ENCODE results near the gene SRSF7.
"Not testable (repeated sequence)": the region's sequence is repeated elsewhere in the genome, so short reads cannot be mapped to it uniquely, and the experiment has no call there.

Gene SRSF7

DNA sequence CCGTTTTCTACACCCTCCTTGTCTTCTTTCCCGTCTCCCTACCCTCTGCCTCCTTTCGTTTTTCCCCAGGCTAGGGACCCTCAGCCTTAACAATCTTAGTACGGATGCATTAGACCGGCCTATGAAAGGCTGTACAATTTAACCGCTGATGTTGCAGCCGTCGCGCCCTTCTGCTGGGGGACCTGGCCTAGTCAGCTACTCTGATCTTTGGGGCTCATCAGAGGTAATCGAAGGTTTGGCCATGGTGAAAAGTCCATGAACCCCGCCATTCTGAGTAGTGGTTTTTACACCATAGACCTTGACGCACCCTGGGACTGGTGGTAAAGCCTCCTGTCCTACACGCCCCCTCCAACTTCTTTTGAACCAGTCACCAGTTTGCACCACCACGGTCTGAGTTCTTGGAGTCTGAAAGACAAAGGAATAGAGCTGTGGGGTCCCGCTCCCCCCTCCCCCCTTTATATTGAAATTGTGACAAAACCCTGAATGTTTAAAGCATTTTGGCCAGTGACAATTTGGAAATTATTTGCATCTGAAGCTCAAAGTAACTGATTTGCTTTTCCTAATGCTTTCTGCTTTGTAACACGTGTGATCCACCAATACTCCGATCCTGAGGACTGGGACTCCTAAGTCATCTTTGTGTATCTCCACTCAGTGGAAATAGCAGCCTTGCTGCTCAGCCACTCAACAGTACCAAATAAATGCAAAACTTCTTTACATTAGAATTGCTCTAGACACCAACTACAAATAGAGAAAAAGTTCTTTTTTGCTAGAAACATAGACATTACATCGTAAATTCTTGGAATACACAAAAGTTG is 642 bp upstream of the SRSF7 start:
- no peak for DNase-seq

DNA sequence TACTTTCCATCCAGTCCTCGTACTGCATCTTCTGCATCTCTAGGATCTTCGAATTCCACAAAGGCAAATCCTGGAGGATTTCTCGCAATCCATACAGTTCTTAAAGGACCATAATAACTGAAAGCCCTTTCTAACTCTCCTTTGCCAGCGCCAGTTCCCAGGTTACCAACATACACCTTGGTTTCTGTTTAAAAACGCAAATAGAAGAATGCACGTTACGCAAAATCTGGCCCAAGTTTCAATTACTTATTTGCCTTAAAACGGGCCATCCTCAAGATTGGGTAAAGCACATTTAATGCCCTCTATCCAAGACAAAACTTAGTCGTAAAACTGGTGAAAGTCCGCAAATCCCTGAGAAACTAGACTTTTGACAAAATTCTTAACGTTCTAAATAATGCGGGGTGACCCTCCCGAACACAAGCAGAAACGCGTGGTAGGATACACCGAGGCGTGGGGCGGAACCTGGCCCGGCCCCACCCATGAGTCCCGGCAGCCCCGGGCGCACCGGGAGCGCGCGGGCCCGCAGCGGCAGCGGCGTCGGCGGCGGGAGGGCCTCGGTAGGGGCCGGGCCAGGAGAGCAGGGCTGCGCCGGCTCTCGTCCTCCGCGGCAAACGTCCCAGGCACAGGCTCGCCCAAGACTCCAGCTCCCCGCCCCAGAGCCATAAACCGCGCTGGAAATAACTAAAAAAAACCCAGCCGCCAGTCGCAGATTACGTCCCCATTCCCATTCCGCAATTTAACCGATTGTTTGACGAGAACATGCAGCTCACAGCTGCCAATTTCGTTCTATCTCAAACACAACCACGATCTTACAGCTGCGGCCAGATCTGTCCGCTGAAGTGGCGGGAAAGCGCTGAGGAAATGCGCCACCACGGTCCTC is 910 bp downstream of the SRSF7 start:
- DNase-seq, result peak; percentile 54

DNA sequence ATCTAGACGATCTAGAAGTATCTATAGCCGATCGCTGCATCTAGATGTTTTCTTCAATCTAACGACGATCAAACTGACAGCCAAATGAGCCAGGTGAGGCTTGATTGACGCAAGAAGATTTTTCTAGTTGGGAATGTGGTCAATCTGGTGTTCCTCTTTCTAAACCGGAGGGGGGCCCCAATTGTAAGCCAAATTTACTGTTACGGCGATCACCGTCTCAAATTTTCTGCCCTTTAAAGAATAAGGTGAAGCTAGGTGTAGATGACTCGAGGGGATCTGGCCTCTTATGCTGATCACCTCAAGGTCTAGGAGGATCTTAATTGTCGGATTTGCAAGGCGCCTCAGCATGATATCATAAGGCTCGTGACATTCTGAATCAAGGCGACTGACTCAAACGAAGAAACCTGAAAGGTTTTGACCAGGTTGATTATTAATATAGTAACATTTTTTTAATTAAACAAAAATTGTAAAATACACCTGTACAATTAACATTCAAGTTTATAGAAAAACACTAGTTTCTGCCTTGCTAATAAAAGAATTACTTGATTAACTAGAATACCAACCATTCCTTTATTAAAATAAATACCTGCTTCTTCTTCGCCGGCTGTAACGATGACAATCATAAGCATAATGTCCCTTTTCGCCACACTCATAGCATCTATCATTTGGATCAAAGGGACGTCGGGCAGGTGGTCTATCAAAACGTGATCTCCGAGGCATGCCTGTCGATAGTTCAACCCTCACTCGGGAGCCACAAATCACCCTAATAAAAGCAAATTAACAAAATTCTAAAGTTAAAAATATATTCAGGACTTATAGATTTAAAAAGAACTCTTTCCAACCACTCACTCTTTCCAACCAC is 2.0 kb downstream of the SRSF7 start:
- no peak for DNase-seq

DNA sequence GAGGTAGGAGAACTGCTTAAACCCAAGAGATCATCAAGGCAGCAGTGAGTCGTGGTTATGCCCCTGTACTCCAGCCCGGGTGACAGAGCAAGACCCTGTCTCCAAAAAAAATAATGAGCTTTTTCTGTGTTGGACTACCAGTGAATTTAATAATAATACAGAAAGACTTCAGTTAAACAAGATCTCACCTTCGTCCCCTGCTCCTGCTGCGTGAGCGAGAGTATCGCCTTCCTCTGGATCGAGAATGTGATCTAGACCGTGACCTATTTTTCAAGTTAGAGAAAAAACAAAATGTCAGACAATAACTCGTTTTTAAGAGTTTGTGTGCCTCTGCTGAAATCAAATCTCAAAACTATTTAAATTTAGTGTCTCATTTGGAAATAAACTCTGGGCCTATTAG is 2.8 kb downstream of the SRSF7 start:
- DNase-seq, result no peak

DNA sequence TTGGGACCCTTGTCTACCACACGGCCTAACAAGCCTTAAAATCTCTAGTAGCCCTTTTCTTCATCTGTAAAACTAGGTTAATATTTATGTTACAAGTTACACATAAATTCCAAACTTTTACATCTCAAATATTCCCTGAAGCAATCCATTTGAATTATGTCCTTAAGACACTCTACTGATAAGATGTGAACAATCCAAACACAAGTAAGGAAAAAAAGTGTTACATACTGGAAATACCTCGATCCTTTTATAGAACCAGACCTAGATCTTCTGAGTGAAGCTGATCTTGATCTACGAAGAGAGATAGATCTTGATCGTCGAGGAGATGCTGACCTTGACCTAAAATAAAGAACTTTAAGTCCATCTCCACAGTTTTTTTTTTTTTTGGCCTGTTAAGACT is 3.3 kb downstream of the SRSF7 start:
- no peak for DNase-seq

DNA sequence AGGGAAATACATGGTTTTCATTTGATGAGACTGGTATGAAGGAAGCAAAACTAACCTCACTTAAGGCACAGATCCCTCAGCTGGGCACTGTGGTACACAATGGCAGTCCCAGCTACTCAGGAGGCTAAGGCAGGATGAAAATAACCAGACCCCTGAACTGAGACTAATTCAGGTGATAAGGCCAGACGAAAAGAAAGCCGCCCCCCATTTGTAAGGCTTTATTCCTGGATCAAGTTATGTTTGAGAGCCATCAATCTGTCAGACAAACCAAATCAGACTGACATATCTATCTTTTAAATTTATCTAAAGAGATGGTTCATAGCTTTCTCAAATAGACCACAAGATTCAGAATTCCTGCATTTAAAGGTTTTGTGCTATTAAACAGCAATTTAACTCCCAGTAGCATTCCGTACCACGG is 4.1 kb downstream of the SRSF7 start:
- no peak for DNase-seq

DNA sequence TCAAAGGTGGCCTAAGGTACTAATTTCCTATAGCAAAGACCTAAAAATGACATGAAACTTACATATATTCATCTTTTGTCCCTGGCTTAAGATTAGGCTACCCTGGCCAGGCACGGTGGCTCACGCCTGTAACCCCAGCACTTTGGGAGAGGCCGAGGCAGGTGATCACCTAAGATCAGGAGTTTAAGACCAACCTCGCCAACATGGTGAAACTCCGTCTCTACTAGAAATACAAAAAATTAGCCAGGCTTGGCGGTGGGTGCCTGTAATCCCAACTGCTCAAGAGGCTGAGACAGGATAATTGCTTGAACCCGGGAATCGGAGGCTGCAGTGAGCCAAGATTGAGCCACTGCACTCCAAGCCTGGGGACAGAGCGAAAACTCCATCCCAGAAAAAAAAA is 5.9 kb downstream of the SRSF7 start:
- no peak for DNase-seq

DNA sequence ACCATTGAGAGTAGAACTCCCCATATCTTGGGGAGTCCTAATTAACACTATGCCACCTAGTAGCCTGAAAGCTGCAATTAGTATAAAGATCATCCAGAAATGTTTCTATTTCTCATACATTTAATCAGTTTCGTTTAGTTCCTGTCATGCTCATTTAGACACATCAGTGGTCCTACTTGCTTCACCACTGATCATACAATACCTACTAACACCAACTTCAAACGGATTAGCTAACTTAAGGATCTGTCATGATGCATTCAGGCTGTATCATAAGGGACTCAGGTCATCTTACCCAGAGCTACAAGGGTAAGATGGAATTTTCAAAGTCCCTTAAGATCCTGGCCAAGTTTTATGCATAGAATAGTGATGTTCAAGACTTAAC is 6.8 kb downstream of the SRSF7 start:
- no peak for DNase-seq

DNA sequence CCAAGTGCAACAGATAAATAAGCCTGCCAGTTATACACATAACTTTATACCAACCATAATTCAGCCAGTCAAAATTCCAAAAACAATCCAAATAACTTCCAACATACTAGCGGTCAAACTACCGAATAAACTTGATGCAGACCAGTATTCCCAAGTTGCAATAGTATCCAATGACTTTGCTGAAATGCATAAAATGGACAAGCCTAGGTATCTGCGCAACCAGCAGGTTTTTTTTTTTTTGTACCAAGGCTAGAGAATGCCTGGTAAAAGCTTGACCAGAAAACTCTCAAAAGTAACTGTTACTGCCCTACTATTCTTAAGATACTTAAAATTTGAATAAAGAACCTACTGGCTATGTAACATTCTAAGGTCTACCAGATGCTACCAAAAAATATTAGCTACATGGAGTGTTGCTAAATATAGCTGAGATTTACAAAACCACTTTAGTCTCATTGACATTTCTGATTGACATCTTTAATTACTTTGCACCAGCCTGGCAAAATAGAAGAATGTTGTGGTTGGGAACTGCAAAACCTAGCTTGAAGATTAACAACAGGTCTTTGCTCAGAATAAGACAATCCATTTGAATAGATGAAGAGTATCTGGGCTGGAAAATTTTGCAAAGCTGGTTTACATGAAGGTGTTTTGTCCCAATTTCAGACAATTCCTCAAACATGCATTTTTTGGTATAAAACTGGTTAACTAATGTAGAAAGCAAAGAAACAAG is 7.3 kb downstream of the SRSF7 start:
- DNase-seq, result no peak

DNA sequence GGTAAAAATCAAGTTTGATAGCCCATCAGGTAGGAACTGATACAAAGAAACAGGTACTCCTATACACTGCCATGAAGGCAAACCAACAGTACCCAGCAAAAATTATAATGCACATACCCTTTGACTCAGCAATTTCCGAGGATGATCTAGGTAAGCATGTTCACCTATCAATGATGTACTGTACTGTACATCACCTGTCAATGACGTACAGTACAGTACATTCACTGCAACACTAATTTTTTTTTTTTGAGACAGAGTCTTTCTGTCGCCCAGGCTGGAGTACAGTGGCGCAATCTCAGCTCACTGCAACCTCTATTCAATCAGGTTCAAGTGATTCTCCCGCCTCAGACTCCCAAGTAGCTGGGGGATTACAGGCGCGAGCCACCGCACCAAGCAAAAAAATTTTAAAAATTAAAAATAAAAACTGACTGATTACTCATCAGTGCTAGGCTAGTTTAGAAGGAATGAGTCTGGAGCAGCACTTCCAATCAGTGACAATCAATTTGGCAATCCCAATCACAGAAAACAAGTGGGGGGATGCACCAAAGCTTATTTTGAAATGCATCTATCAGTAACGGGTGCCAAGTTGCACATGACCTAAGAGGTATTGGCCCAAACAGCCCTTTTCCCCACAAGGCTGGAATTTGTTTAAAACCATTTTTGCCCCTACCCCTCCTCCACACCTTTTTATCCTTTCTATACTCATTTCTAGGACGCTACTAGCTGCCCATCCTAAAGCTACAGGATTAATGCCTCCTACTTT is 8.2 kb downstream of the SRSF7 start:
- no peak for DNase-seq

DNA sequence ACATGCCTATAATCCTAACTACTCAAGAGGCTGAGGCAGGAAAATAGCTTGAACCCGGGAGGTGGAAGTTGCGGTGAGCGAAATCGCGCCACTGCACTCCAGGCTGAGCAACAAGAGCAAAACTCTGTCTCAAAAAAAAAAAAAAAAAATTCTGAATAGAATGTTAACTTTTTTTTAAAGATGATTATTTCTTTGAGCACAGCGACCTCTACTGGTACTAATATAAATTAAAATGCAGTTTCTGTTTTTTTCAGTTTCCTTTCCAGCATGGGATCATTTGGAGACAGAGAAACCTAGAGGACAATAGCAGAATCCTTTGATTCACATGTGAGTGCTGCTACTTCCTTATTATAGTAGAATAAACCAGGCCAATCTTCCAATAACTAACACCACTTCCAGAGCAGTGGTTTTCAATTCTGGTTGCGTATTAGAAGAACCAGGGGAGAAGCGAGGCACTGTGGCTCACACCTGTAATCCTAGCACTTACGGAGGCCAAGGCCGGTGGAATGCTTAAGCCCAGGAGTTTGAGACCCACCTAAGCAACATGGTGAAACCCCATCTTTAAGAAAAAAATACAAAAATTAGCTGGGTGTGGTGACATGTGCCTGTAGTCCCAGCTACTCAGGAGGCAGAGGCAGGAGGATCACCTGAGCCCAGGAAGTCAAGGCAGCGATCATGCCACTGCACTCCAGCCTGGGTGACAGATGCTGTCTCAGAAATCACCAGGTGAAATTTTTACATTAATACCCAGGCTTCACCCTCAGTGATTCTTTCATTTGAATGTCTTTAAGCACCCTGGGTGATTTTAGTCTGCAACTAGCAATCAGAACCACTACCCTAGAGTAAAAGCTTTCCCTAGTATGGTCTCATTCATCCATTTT is 10.1 kb downstream of the SRSF7 start:
- no peak for DNase-seq

DNA sequence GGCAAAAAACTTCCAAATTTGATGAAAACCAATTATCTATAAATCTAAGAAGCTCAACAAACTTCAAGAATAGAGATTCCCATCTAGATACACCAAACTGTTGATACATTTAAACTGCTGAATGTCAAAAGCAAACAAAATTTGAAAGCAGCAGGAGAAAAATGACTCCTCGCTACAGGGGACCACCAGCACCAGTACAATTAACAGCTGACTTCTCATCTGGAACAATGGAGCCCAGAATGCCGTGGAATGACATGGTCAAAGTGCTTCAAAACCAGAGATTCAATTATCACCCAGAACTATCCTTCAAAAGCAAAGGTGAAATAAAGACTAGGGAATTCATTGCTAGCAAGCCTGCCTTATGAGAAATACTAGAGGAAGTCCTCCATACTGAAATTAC is 11.6 kb downstream of the SRSF7 start:
- DNase-seq, result no peak

DNA sequence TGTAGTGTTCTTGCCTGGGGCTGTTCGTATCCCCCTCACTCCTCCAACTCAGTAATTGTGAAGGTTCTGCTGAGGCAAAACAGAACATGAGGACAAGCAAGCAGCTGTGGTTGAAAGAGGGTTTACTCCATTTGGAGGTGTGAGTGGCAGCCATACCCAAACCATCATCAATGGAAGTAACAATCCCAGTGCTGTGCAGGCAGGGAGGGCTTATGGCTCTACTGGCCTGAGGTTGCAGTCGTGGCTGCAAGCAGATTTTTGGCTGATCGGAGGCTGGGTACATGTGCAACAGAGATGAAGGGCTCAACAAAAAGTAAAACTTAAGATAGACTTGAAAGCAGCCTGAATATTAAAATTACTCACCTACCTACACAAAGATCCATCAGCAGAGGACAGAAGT is 13.2 kb downstream of the SRSF7 start:
- DNase-seq, result no peak

DNA sequence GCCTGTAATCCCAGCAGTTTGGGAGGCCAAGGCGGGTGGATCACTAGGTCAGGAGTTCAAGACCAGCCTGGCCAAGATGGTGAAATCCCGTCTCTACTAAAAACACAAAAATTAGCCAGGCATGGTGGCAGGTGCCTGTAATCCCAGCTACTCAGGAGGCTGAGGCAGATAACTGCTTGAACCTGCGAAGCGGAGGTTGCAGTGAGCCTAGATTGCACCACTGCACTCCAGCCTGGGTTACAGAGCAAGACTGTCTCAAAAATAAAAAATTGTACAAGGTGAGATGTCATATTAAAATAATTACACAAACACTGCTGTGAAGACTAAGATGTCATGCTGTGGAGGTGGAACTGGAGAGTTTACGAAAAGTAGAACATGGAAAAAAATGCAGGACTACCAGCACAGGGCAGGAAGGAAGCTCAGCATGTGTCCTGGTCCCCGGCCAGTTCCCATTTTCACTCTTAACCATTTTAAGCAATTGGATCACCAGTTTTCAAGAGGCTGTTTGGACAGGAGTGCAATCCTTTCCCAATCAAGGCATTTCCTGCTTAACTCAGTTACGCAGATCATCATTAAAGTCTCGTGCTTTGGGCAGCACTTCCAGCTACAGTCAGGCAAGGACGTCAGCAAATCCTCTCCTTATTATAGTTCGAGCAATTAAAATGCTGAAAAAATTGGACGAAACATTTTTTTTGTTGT is 14.0 kb downstream of the SRSF7 start:
- not testable (repeated sequence) for DNase-seq

DNA sequence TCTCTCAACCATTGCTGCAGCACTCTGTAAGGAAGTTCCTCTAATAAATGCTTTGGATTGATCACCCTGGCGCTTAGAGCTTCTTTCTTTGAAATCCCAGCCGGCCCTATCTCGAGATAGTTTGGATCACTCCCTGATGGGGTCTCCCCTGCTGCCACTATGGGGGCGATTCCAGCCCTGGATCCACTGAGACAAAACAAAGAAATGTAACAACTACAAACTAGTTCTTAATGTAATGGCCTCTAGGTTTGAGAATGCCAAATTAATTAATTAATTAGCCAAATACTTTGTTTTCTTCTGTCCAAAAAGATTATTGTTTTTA is 15.2 kb downstream of the SRSF7 start:
- DNase-seq, result no peak

DNA sequence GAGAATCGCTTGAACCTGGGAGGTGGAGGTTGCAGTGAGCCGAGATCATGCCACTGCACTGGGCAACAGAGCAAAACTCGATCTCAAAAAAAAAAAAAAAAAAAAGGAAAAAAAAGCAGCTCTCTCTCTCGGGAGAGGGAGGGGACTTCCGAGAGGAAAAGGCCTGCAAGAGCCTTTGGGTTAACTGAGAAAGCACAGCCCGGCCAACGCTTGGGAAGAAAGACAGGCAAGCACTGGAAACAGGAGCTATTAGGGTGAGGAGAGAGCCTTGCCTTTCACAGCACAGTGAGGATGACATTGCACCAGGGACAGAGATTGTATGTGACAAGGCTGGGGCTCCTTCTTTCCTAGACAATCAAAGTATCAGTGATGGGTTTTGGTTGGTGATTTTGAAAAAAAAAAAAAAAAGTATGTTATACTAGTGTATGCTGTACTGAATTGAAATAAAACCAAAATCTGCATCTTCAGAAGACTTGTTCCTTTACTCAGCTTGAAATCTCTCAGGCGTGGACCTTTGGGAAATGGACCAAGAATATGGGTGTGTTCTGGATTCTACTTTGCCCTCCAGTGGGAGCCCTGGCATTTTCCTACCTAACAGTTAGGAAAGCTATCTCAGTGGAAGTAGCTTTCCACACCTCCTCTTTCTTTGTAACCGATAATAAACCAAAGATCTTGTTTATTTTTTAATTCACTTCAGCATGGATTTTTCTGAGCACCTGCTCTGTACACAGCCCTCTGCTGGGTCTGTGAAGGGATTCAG is 16.7 kb downstream of the SRSF7 start:
- no peak for DNase-seq

DNA sequence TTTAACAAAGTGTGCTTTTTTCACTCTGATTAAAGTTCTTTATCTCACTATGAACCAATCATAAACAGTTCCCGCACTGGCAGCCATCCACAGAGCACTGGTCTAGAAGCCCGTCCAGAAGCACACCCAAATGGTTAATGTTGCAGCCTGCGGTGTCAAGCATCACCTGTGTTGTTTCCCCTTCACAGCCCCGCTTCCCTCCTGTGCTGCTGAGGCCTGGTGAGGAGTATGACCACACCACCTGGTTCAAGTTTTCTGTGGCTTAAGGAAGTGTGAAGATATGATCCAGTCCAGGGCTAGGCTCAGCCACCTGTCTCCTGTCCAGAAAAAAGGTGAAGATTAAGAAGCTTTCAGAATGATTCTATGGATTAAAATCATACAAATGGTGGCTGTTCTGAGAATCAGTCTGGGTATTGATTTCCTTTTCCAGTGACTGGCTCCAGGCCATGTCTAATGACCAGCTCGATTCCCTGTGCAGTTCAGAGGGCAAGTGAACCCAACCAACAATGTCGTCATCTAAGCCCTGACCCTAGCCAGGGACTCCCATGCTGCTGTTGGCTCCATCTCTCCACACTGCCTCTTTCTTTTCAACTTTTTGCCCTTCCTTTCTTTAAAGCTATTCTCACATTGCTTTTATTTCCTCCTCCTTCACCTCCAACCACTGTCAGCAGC is 17.7 kb downstream of the SRSF7 start:
- DNase-seq, result no peak

DNA sequence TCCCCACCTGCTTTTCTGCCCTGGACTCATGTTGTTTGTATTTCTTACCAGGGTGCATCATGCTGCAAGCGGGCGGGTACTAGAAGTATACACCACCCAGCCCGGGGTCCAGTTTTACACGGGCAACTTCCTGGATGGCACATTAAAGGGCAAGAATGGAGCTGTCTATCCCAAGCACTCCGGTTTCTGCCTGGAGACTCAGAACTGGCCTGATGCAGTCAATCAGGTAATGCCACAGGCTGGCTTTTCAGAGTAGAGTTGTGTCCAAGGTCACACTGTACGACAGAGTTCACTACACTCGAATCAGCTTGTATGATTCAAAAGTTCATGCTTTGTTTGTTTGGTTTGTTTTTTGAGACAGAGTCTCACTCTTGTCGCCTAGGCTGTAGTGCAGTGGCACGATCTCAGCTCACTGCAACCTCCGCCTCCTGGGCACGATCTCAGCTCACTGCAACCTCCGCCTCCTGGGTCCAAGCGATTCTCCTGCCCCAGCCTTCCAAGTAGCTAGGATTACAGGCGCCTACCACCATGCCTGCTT is 19.4 kb downstream of the SRSF7 start:
- no peak for DNase-seq

DNA sequence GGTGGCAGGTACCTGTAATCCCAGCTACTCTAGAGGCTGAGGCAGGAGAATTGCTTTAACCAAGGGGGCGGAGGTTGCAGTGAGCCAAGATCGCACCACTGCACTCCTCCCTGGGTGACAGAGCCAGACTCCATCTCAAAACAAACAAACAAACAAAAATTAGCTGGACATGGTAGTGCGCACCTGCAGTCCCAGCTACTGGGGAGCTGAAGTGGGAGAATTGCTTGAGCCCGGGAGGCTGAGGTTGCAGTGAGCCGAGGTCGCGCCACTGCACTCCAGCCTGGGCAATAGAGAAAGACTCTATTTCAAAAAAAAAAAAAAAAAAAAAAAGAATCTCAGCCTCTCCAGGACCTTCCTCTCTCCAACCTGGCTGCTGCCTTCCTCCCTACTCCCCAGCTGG is 20.1 kb downstream of the SRSF7 start:
- DNase-seq, result no peak
